HepG2 (cell line): ENCODE data around the gene MAPK12. TPM values are rescaled to one million over a fixed set of nuclear protein-coding genes. Genes with fewer than 3 reads are reported as not detected.

Experiments
- DPF2 ChIP-seq: sonication (generic); formaldehyde crosslinking; IDR thresholded peaks from 2 replicates; pipeline ENCODE4 v1.4.0; 2020; ENCODE audit warnings: mild to moderate bottlenecking, low read depth, missing genetic modification reagents, borderline replicate concordance
- DR1 ChIP-seq: sonication (generic); formaldehyde crosslinking; IDR thresholded peaks from 2 replicates; pipeline ENCODE4 v1.8.0; 2021; ENCODE audit warnings: mild to moderate bottlenecking, missing genetic modification reagents, inconsistent platforms
- FOXO1 ChIP-seq: sonication (generic); formaldehyde crosslinking; IDR thresholded peaks from 2 replicates; pipeline ENCODE4 v1.4.0; 2020; ENCODE audit warnings: missing genetic modification reagents
- NCOR1 ChIP-seq: fragments of 200-600 bp; sonication (generic); IDR thresholded peaks from 2 replicates; pipeline ENCODE4 v1.7.0; 2017; ENCODE audit warnings: antibody characterized with exemption, low read length, borderline replicate concordance
- NFATC3 ChIP-seq: sonication (generic); formaldehyde crosslinking; IDR thresholded peaks from 2 replicates; pipeline ENCODE4 v1.5.1; 2020; ENCODE audit warnings: mild to moderate bottlenecking, missing genetic modification reagents
- PAWR ChIP-seq: sonication (generic); formaldehyde crosslinking; IDR thresholded peaks from 2 replicates; pipeline ENCODE4 v1.4.0; 2020; ENCODE audit warnings: missing genetic modification reagents, mild to moderate bottlenecking, borderline replicate concordance
- SOX13 ChIP-seq, 3 experiments: fragments of 450-650 bp in 1 of 3; sonication (generic) in 1 of 3; formaldehyde crosslinking in 1 of 3; IDR thresholded peaks in 2 of 3; conservative IDR thresholded peaks in 1 of 3; 2 replicates each; pipeline versions ENCODE4 v1.5.0 to v1.6.1; 2016 to 2020; ENCODE audit warnings: antibody characterized with exemption in 1 of 3, mild to moderate bottlenecking in 1 of 3, missing compliant biosample characterization in 1 of 3, missing genetic modification reagents in 1 of 3, moderate library complexity in 1 of 3
- TRIM24 ChIP-seq: sonication (generic); formaldehyde crosslinking; IDR thresholded peaks from 2 replicates; pipeline ENCODE4 v1.8.0; 2022; ENCODE audit warnings: mild to moderate bottlenecking, missing genetic modification reagents
- ZKSCAN5 ChIP-seq: sonication (generic); formaldehyde crosslinking; IDR thresholded peaks from 2 replicates; pipeline ENCODE4 v1.5.1; 2020; ENCODE audit warnings: mild to moderate bottlenecking, missing genetic modification reagents
- ZNF138 ChIP-seq: sonication (generic); formaldehyde crosslinking; IDR thresholded peaks from 2 replicates; pipeline ENCODE4 v1.5.0; 2020; ENCODE audit warnings: mild to moderate bottlenecking, low read depth, missing genetic modification reagents
- ZNF225 ChIP-seq: sonication (generic); formaldehyde crosslinking; IDR thresholded peaks from 2 replicates; pipeline ENCODE4 v1.4.0; 2020; ENCODE audit warnings: mild to moderate bottlenecking, missing genetic modification reagents
- ZNF292 ChIP-seq: sonication (generic); formaldehyde crosslinking; IDR thresholded peaks from 2 replicates; pipeline ENCODE4 v1.8.1; 2022; ENCODE audit warnings: mild to moderate bottlenecking, low read depth, missing genetic modification reagents, borderline replicate concordance
- polyA plus RNA-seq, 8 experiments: library from polyadenylated mRNA; depleted of rRNA in 3 of 8; stranded (reverse) in 7 of 8; unstranded in 1 of 8; fragments of >200 nt; fragmentation: Illumina TruSeq in 4 of 8; extraction: Trizol in 4 of 8; gene quantifications; 2 replicates each; pipeline versions ENCODE4 v1.2.1 to v1.2.3, GENCODE V29; 2011 to 2016; ENCODE audit warnings: low read depth in 4 of 8, missing spikeins in 1 of 8, mixed read lengths in 1 of 8; ENCODE audit not compliant: insufficient read depth in 1 of 8
- total RNA-seq, 5 experiments: library from RNA; depleted of rRNA; stranded (reverse); fragments of >200 nt; fragmentation: Illumina TruSeq; extraction: Trizol; gene quantifications; 2 replicates each; pipeline ENCODE4 v1.2.3, GENCODE V29; 2016; ENCODE audit warnings: low read depth in 1 of 5
- TF ChIP-seq, protein P1 (sequence below): fragments of 450-650 bp; IDR thresholded peaks from 2 replicates; pipeline ENCODE4 v1.6.1; 2017; ENCODE audit warnings: mild to moderate bottlenecking
- TF ChIP-seq, protein P2 (sequence below): sonication (generic); IDR thresholded peaks from 2 replicates; pipeline ENCODE4 v1.6.1; 2016; ENCODE audit warnings: low read depth, borderline replicate concordance
- TF ChIP-seq, protein P3 (sequence below), 2 experiments: fragments of 450-650 bp in 1 of 2; sonication (generic) in 1 of 2; formaldehyde crosslinking; IDR thresholded peaks; 2 replicates each; pipeline versions ENCODE4 v1.5.0 to v1.8.0; 2020 to 2022; ENCODE audit warnings: mild to moderate bottlenecking in 1 of 2, missing genetic modification reagents in 1 of 2
- TF ChIP-seq, protein P4 (sequence below): sonication (generic); formaldehyde crosslinking; IDR thresholded peaks from 2 replicates; pipeline ENCODE4 v1.4.0; 2020; ENCODE audit warnings: missing genetic modification reagents, borderline replicate concordance

The MAPK12 gene
- total and polyA plus RNA-seq, 2 of the 13 experiments (the other 11 are each of a cell fraction or from before 2014, with no cell fraction given) = 22.2 to 23.3 TPM

DNA sequence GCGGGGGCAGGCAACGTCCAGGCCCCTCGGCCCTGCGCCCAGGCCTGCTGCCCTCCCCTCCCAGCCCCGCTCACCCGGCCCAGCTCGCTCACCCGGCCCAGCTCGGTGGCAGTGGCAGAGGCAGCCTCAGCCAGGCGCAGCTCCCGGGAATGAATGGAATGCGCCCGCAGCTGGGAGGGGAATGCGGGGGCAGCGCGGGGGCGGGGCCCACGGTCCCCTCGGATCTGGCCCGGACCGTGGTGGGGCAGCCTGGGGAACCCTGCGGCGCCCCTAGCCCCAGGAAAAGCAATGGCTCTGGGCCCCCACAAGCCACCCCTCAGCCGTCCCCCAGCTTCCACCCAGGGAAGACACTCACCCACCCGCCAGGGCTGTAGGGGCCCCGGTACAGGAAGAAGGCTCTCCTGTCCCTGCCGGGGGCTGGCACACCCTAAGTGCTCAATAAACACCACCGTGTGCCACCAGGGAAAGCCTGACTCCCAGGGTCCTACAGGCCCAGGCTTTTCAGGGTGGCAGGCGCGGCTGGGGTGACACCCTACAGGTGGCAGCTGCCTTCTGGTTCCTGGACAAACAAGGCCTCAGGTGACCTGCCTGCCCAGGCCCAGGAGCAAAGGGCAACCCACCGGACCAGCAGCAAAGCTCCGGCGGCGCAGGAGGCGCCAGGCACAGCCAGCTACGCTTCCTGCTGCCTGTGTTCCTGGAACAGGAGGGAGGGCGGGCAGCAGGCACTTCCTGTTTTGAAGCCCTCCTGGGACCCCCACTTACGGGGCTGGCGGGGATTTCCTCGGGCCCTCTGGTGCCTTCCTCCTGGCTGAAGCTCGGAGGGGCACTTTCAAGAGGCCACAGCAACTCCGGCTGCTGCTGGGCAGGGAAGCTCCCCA is 32.2 kb upstream of the MAPK12 start (continued):
- TF ChIP-seq, protein P1, sequence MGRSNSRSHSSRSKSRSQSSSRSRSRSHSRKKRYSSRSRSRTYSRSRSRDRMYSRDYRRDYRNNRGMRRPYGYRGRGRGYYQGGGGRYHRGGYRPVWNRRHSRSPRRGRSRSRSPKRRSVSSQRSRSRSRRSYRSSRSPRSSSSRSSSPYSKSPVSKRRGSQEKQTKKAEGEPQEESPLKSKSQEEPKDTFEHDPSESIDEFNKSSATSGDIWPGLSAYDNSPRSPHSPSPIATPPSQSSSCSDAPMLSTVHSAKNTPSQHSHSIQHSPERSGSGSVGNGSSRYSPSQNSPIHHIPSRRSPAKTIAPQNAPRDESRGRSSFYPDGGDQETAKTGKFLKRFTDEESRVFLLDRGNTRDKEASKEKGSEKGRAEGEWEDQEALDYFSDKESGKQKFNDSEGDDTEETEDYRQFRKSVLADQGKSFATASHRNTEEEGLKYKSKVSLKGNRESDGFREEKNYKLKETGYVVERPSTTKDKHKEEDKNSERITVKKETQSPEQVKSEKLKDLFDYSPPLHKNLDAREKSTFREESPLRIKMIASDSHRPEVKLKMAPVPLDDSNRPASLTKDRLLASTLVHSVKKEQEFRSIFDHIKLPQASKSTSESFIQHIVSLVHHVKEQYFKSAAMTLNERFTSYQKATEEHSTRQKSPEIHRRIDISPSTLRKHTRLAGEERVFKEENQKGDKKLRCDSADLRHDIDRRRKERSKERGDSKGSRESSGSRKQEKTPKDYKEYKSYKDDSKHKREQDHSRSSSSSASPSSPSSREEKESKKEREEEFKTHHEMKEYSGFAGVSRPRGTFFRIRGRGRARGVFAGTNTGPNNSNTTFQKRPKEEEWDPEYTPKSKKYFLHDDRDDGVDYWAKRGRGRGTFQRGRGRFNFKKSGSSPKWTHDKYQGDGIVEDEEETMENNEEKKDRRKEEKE = no peak
- TF ChIP-seq DPF2 (CRISPR knock-in tag) = no peak; the same call in 1 of the 2 replicates
- TF ChIP-seq, protein P2, sequence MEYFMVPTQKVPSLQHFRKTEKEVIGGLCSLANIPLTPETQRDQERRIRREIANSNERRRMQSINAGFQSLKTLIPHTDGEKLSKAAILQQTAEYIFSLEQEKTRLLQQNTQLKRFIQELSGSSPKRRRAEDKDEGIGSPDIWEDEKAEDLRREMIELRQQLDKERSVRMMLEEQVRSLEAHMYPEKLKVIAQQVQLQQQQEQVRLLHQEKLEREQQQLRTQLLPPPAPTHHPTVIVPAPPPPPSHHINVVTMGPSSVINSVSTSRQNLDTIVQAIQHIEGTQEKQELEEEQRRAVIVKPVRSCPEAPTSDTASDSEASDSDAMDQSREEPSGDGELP = peak; percentile 91
- TF ChIP-seq ZNF138 = no peak
- TF ChIP-seq, protein P3, sequence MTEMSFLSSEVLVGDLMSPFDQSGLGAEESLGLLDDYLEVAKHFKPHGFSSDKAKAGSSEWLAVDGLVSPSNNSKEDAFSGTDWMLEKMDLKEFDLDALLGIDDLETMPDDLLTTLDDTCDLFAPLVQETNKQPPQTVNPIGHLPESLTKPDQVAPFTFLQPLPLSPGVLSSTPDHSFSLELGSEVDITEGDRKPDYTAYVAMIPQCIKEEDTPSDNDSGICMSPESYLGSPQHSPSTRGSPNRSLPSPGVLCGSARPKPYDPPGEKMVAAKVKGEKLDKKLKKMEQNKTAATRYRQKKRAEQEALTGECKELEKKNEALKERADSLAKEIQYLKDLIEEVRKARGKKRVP (CRISPR knock-in tag; IDR thresholded peaks at IDR 0.05) = no peak
- no peak for TF ChIP-seq TRIM24 (CRISPR knock-in tag)
- TF ChIP-seq PAWR (CRISPR knock-in tag) = no peak
- TF ChIP-seq SOX13 (IDR thresholded peaks at IDR 0.05) = no peak
- peak in 1 of 2 experiments; percentile 67; a peak in 2 of 4 replicates for TF ChIP-seq SOX13 (CRISPR knock-in tag; conservative IDR thresholded peaks at IDR 0.05 in 1 of 2, IDR thresholded peaks at IDR 0.05 in 1 of 2)
- peak; percentile 95 for TF ChIP-seq ZNF292 (CRISPR knock-in tag)
- no peak for TF ChIP-seq ZNF225 (CRISPR knock-in tag)
- no peak for TF ChIP-seq ZKSCAN5
- TF ChIP-seq, protein P4, sequence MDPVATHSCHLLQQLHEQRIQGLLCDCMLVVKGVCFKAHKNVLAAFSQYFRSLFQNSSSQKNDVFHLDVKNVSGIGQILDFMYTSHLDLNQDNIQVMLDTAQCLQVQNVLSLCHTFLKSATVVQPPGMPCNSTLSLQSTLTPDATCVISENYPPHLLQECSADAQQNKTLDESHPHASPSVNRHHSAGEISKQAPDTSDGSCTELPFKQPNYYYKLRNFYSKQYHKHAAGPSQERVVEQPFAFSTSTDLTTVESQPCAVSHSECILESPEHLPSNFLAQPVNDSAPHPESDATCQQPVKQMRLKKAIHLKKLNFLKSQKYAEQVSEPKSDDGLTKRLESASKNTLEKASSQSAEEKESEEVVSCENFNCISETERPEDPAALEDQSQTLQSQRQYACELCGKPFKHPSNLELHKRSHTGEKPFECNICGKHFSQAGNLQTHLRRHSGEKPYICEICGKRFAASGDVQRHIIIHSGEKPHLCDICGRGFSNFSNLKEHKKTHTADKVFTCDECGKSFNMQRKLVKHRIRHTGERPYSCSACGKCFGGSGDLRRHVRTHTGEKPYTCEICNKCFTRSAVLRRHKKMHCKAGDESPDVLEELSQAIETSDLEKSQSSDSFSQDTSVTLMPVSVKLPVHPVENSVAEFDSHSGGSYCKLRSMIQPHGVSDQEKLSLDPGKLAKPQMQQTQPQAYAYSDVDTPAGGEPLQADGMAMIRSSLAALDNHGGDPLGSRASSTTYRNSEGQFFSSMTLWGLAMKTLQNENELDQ (CRISPR knock-in tag) = no peak
- no peak; the same call in 1 of the 2 replicates for TF ChIP-seq NCOR1
- TF ChIP-seq DR1 = no peak; the same call in 1 of the 2 replicates
- no peak for TF ChIP-seq NFATC3 (CRISPR knock-in tag)
- TF ChIP-seq FOXO1 = peak; percentile 85
